HFFc6 (cell line): ENCODE results near the gene CCDC134. TPM values are rescaled to one million over a fixed set of nuclear protein-coding genes. Genes with fewer than 3 reads are reported as not detected.

ENCODE experiments used
- DNase-seq: peaks from one replicate; pipeline ENCODE4 v3.0.0-alpha.2; 2018
- H3K27ac Mint-ChIP-seq: 2 replicates; pipeline ENCODE4 v1.8.0; 2020; ENCODE audit warnings: mild to moderate bottlenecking, mixed read lengths
- H3K27me3 Mint-ChIP-seq: 2 replicates; pipeline ENCODE4 v1.8.0; 2021; ENCODE audit warnings: mild to moderate bottlenecking, moderate library complexity, mixed read lengths; ENCODE audit not compliant: insufficient read depth
- H3K36me3 Mint-ChIP-seq: 2 replicates; pipeline ENCODE4 v1.8.0; 2021; ENCODE audit warnings: low read depth, mixed read lengths
- H3K4me1 Mint-ChIP-seq: 2 replicates; pipeline ENCODE4 v1.8.0; 2020; ENCODE audit warnings: low read depth, mixed read lengths
- H3K4me3 Mint-ChIP-seq: 2 replicates; pipeline ENCODE4 v1.8.0; 2020; ENCODE audit warnings: mild to moderate bottlenecking, moderate library complexity, mixed read lengths
- H3K9me3 Mint-ChIP-seq: 2 replicates; pipeline ENCODE4 v1.8.0; 2020; ENCODE audit warnings: mild to moderate bottlenecking, mixed read lengths
- total RNA-seq, 6 experiments: library from RNA; stranded (reverse); fragmentation: NEBNext Ultra II Directional; extraction: Animal tissue kit (Norgen Biotek cat#: 25700); gene quantifications; 2 replicates in 1 of 6; 3 replicates in 5 of 6; pipeline ENCODE4 v1.2.3, GENCODE V29; 2021
- TF ChIP-seq, protein P1 (sequence below): fragments of 200-600 bp; sonication (generic); IDR thresholded peaks from 2 replicates; pipeline ENCODE4 v1.5.0; 2021; ENCODE audit warnings: antibody characterized with exemption, mild to moderate bottlenecking

CCDC134 gene
- total RNA-seq, 6 experiments from 2014 or later, result 8.9 to 10.4 (median 9.1) TPM

GRCh38 chr22:41828516-41828915 is 28.0 kb downstream of the CCDC134 start:
- Mint-ChIP-seq H3K27me3 (no peaks in the 10 kb centered on the region; the same call in 1 of the 2 replicates), H3K36me3 (no peaks in the 10 kb centered on the region), H3K4me1 (peaks cover 24% of the 10 kb centered on the region), H3K9me3 (no peaks in the 10 kb centered on the region), H3K4me3 (no peak overlapping the region), H3K27ac (no peak overlapping the region)
- no peak for DNase-seq
- TF ChIP-seq, protein P1, sequence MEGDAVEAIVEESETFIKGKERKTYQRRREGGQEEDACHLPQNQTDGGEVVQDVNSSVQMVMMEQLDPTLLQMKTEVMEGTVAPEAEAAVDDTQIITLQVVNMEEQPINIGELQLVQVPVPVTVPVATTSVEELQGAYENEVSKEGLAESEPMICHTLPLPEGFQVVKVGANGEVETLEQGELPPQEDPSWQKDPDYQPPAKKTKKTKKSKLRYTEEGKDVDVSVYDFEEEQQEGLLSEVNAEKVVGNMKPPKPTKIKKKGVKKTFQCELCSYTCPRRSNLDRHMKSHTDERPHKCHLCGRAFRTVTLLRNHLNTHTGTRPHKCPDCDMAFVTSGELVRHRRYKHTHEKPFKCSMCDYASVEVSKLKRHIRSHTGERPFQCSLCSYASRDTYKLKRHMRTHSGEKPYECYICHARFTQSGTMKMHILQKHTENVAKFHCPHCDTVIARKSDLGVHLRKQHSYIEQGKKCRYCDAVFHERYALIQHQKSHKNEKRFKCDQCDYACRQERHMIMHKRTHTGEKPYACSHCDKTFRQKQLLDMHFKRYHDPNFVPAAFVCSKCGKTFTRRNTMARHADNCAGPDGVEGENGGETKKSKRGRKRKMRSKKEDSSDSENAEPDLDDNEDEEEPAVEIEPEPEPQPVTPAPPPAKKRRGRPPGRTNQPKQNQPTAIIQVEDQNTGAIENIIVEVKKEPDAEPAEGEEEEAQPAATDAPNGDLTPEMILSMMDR, result no peak

DNA sequence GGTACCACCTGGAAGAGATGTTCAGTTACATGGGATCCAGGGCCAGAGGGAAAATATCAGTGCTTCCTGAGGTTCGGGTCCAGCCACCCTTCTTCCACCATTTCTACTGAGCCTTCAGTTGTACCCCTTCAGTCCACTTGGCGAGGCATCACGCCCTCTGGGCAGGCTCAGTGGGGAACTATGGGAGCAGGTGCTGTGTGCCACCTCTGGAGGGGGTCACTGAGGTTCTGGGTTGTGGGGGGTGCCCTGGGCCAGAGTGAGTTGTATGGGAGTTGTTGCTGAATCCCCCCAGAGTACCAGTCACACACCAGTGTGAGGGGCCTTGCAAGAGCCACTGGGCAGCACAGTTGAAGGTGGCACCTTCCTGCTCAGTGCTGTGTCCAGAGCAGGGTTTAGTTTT is 29.7 kb downstream of the CCDC134 start:
- Mint-ChIP-seq H3K4me1 (peaks cover 31% of the 10 kb centered on the region), H3K4me3 (no peak overlapping the region)
- DNase-seq, result no peak

DNA sequence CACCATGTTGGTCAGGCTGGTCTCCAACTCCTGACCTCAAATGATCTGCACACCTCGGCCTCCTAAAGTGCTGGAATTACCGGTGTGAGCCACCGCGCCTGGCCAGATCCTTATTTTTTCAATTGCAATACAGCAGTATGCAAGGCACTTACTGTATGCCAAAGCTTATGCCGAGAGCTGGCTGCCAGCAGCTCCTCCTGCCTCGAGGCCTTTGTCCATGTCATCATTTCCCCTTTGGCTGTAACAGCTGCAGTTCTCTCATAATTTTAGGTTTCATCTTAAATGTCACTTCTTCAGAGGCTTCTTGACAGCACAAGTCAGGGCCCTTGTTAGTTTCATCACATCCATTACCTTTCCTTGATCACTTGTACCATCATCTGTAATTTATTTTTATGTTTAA is 30.9 kb downstream of the CCDC134 start:
- Mint-ChIP-seq H3K36me3 (no peaks in the 10 kb centered on the region), H3K9me3 (no peaks in the 10 kb centered on the region), H3K4me3 (no peak overlapping the region), H3K27me3 (no peaks in the 10 kb centered on the region; the same call in 1 of the 2 replicates), H3K27ac (no peak overlapping the region), H3K4me1 (peaks cover 25% of the 10 kb centered on the region)
- DNase-seq, result no peak
- TF ChIP-seq, protein P1, result no peak

More for the DNA sequence above, 29.7 kb downstream of the CCDC134 start:
- Mint-ChIP-seq H3K9me3 (no peaks in the 10 kb centered on the region), H3K36me3 (no peaks in the 10 kb centered on the region), H3K27me3 (no peaks in the 10 kb centered on the region; the same call in 1 of the 2 replicates), H3K27ac (no peak overlapping the region)
- TF ChIP-seq, protein P1, result peak; percentile 21; the same call in 1 of the 2 replicates

DNA sequence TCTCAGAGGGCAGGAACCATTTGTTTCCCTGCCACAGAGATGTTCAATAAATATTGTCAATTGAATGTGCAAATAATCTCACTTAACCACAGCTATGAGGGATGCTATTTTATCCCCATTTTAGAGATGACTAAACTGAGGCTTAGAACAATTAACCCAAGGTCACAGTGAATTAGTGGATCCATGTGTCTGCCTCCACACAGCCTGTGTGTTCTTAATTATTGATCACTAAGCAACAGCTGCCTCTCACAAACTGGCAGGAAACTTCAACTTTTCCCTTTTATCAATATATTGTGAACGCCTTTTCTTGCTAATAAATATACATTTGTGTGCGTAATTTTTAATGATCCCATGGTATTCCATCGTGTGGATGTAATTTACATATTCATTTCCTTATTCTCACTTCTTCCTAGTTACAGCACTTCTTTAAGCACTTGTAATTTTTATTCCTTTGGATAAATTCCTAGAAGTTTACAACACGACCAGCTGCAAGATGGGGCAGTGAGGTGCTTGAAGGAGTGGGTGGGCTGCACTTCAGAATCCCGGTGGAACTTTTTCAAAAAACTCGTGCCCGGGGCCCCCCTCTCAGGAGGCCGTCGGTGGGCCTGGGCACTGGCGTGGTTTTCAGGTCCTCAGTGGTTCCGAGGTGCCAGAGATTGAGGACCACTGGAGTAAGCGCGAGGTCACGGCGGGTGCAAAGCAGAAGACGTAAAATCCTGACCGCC is 31.5 kb downstream of the CCDC134 start:
- TF ChIP-seq, protein P1, result no peak
- Mint-ChIP-seq H3K36me3 (peaks cover 5% of the 10 kb centered on the region), H3K9me3 (no peaks in the 10 kb centered on the region), H3K27me3 (no peaks in the 10 kb centered on the region; the same call in 1 of the 2 replicates), H3K4me3 (peak overlapping the region; percentile 94), H3K27ac (peak overlapping the region; percentile 97), H3K4me1 (peaks cover 25% of the 10 kb centered on the region)
- no peak for DNase-seq

- peak; percentile 99 for DNase-seq
- Mint-ChIP-seq H3K4me1 (peaks cover 25% of the 10 kb centered on the region), H3K36me3 (peaks cover 6% of the 10 kb centered on the region), H3K27me3 (no peaks in the 10 kb centered on the region; the same call in 1 of the 2 replicates), H3K27ac (peak within 1 kb of the TSS; percentile 97), H3K9me3 (no peaks in the 10 kb centered on the region), H3K4me3 (peak within 1 kb of the TSS; percentile 94)
- TF ChIP-seq, protein P1, result peak; percentile 28; the same call in 1 of the 2 replicates
Measured at GRCh38 chr22:41832553-41833368, 32.3 kb downstream of the CCDC134 start, which contains the start of gene SREBF2. Gene SREBF2 (plus strand): TSS chr22:41833105. CDS start chr22:41833271, 166 bp downstream.
